IPS-18c (cell line): ENCODE results near the gene CTAGE15.
"Not testable (repeated sequence)": the region's sequence is repeated elsewhere in the genome, so short reads cannot be mapped to it uniquely, and the experiment has no call there.

Experiments used
- H3K4me3 ChIP-seq: 2 replicates; pipeline ENCODE4 v1.7.0; 2013; ENCODE audit warnings: low read depth, mild to moderate bottlenecking, low read length, moderate library complexity; ENCODE audit not compliant: insufficient read depth
- H3K9me3 ChIP-seq: one replicate; pipeline ENCODE4 v1.6.1; 2013; ENCODE audit warnings: mild to moderate bottlenecking, low read length, moderate library complexity; ENCODE audit not compliant: control insufficient read depth, insufficient read depth

CTAGE15 gene

GRCh38 chr7:143571501-143571900 is at the start of gene CTAGE15:
CTAGE15 (plus strand) TSS chr7:143571801; CDS start chr7:143571818, 17 bp downstream.
- not testable (repeated sequence) for H3K4me3 ChIP-seq

GRCh38 chr7:143522309-143522916 is 49.2 kb upstream of the CTAGE15 start:
- not testable (repeated sequence) for H3K4me3 ChIP-seq, H3K9me3 ChIP-seq

More at GRCh38 chr7:143571501-143571900, at the start of gene CTAGE15:
- not testable (repeated sequence) for H3K9me3 ChIP-seq

GRCh38 chr7:143531169-143531926 is 40.3 kb upstream of the CTAGE15 start:
- not testable (repeated sequence) for H3K9me3 ChIP-seq, H3K4me3 ChIP-seq

GRCh38 chr7:143531932-143532331 is 39.7 kb upstream of the CTAGE15 start:
- not testable (repeated sequence) for H3K9me3 ChIP-seq, H3K4me3 ChIP-seq

- not testable (repeated sequence) for H3K4me3 ChIP-seq
Observed at GRCh38 chr7:143533213-143533839, 38.3 kb upstream of the CTAGE15 start.

GRCh38 chr7:143536443-143536842 is 35.2 kb upstream of the CTAGE15 start:
- not testable (repeated sequence) for H3K9me3 ChIP-seq

More at GRCh38 chr7:143533213-143533839, 38.3 kb upstream of the CTAGE15 start:
- H3K9me3 ChIP-seq, result not testable (repeated sequence)

GRCh38 chr7:143543288-143544038 is 28.1 kb upstream of the CTAGE15 start:
- H3K9me3 ChIP-seq, H3K4me3 ChIP-seq: not testable (repeated sequence)

More at GRCh38 chr7:143536443-143536842, 35.2 kb upstream of the CTAGE15 start:
- not testable (repeated sequence) for H3K4me3 ChIP-seq

GRCh38 chr7:143555968-143556367 is 15.6 kb upstream of the CTAGE15 start:
- not testable (repeated sequence) for H3K9me3 ChIP-seq, H3K4me3 ChIP-seq

- not testable (repeated sequence) for H3K4me3 ChIP-seq, H3K9me3 ChIP-seq
Observed at GRCh38 chr7:143563306-143563705, 8.3 kb upstream of the CTAGE15 start.

GRCh38 chr7:143566001-143566400 is 5.6 kb upstream of the CTAGE15 start:
- H3K4me3 ChIP-seq, H3K9me3 ChIP-seq: not testable (repeated sequence)

GRCh38 chr7:143588183-143588582 is 16.6 kb downstream of the CTAGE15 start:
- H3K4me3 ChIP-seq, H3K9me3 ChIP-seq: not testable (repeated sequence)

GRCh38 chr7:143589897-143590296 is 18.3 kb downstream of the CTAGE15 start:
- H3K9me3 ChIP-seq, H3K4me3 ChIP-seq: not testable (repeated sequence)

GRCh38 chr7:143598086-143598485 is 26.5 kb downstream of the CTAGE15 start:
- H3K4me3 ChIP-seq, H3K9me3 ChIP-seq: not testable (repeated sequence)

GRCh38 chr7:143603549-143603948 is 31.9 kb downstream of the CTAGE15 start:
- not testable (repeated sequence) for H3K4me3 ChIP-seq, H3K9me3 ChIP-seq

GRCh38 chr7:143606088-143606487 is 34.5 kb downstream of the CTAGE15 start:
- H3K4me3 ChIP-seq, H3K9me3 ChIP-seq: not testable (repeated sequence)

GRCh38 chr7:143615545-143615944 is 43.9 kb downstream of the CTAGE15 start:
- not testable (repeated sequence) for H3K4me3 ChIP-seq, H3K9me3 ChIP-seq

GRCh38 chr7:143617204-143617603 is 45.6 kb downstream of the CTAGE15 start:
- H3K4me3 ChIP-seq, H3K9me3 ChIP-seq: not testable (repeated sequence)
